RKO (cell line): ENCODE measurements around the gene NPEPPS.
A peak's percentile ranks its signal among the peaks of the same experiment; 100 is the strongest.
"Not testable (repeated sequence)": the region's sequence is repeated elsewhere in the genome, so short reads cannot be mapped to it uniquely, and the experiment has no call there.

Source experiments
- DNase-seq: peaks from one replicate; pipeline ENCODE4 v3.0.0-alpha.2; 2016; ENCODE audit warnings: low spot score

The NPEPPS gene

DNA sequence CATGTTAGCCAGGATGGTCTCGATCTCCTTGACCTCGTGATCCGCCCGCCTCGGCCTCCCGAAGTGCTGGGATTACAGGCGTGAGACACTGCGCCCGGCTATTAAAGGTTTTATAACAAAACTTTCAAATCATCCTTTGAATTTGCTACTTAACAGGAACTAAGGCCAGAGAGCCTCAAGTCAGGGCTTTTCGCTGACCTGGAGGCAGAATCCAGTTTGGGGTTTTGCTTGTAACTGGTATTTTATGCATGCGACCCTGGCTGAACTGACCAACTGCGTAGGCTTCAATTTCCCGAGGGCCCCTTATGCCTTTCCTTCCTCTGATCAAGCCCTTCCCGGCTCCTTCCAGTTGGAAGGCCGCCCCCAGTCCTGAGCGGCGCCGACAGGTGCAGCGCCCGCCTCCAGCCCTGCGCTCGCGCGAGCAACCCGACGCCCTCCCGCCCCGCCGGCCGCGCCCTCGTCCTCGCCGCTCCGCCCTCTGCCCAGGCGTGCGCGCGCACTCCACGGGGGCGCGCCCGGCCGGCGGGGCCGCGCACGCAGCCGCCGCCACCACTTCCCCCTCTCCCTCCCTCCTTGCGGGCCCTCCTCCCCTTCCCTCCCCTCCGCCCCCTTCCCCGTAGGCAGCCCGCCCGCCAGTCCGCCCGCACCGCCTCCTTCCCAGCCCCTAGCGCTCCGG, at the start of gene NPEPPS:
Gene NPEPPS, plus strand, starts transcription at position 552 of the 676 bp plus-strand sequence. CDS start 193 bp downstream, outside the sequence.
- DNase-seq = peak; percentile 75

DNA sequence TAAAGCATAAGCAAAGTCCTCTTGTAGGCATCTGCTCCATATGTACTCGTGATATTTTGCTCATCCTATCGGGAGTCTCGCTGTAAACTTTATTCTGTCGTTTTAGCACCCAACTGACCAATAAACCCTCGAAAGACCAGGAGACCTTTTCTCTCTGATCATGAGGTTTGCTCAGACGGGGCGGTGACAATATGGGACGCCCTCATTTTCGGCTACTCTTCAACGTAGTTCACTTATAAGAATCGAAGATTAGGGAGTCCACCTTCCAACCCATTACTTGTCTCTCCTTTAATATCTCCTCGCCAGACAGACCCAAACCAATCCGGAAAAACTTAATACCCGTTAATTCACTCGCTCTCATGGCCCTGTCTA, 39.1 kb upstream of the NPEPPS start:
- DNase-seq = peak; percentile 18

GRCh38 chr17:47499074-47499473, 31.8 kb upstream of the NPEPPS start:
- not testable (repeated sequence) for DNase-seq

GRCh38 chr17:47499494-47499893, 31.4 kb upstream of the NPEPPS start:
- not testable (repeated sequence) for DNase-seq

DNA sequence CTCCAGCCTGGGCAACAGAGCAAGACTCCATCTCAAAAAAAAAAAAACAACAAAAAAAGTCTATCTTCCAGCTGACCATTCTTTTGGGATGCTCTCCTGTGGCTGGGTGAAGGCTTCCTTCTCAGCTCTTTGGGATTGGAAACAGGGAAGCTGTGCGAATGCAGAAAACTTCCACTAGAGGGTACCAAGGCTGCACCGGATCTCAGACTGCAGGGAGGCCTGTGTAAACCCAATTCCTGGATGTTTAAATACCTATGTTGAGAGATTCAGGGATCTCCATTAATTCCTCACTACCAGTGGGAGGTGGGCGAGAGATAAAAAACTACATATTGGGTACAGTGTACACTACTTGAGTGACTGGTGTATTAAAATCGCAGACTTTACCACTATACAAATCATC, 30.3 kb upstream of the NPEPPS start:
- peak; percentile 43 for DNase-seq

GRCh38 chr17:47502122-47502731, 28.7 kb upstream of the NPEPPS start:
- not testable (repeated sequence) for DNase-seq

DNA sequence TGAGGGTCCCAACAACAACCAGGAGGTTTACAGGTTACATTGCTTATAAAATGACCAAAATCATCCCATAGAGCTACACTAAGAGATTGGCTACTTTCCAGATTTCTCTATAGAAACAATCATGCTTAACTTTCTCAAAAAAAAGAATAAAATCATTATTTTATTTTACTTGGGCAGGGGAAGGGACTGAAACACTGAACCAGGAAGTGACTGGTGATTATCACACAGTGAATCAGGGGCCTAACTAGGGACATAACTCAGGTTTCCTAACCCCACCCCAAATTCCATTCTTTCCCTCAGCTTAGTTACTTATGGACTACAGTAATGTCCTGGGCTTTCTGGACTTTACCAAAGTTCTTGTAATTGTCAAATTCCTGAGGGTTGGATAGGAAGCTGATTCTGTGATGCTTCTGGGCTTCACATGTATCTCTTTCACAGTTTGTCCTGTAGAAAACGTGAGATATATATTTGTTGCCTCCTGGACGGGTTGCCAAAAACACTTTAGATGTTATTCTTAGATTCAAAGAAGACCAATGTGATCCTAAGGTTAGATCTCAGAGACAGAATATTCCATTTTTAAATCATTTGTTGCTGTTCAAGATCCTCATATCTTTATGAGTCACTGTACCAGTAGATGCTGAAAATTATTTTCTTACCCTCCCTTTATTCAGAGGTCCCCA, 28.0 kb upstream of the NPEPPS start:
- DNase-seq = peak; percentile 39

DNA sequence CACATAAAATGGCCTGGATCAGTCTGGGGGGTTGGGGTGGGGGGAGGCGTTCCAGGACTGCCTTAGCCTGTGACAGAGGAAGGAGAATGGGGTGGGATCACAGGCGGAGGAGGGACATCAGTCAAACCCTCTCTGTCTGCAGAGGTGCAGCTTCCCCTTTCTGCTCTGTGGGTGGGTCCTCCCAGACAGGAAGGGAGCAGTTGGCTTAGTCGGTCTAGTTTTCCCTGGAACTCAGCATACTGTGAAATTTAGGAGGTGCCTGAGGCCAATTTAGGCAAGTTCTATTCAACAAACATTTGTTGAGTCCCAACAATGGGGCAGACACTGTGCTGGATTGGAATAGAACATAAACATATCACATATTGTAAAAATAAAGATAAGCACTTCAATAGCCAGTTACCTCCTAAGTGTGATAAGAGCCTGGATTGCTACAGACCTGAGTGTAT, 19.2 kb upstream of the NPEPPS start:
- not testable (repeated sequence) for DNase-seq

DNA sequence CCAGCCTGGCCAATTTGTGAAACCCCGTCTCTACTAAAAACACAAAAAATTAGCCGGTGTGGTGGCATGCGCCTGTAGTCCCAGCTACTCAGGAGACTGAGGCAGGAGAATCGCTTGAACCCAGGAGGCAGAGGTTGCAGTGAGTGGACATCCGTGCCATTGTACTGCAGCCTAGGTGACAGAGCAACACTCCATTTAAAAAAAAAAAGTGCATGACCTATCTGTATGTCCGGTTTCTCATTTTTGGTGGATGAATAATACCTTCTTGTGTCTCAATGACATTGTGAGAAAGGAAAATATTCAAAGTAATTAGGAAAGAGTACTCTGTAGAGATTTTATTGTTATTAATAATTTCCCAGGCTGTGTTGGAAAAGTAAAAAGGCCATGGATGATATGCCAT, 17.6 kb upstream of the NPEPPS start:
- peak; percentile 24 for DNase-seq

DNA sequence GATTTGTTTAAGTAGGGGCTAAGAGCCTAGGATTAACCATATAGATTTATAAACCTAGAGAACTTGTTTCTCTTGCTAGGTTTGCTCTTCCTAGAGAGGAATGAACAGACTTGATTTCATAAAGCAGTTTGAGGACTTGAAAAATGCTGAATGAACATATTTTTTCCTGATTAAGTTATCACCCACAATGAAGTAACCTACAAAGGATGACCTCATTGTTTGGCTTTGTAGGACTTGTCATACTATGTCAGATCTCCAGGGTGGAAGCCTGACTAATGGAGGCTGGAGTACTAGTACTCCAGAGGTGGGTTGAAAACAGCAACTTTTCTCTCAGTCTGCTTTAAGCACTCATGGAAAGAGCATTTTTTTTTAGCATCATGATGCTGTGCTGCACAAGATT, 12.0 kb upstream of the NPEPPS start:
- not testable (repeated sequence) for DNase-seq

GRCh38 chr17:47519365-47519764, 11.5 kb upstream of the NPEPPS start:
- DNase-seq = not testable (repeated sequence)

GRCh38 chr17:47520279-47520678, 10.6 kb upstream of the NPEPPS start:
- DNase-seq = not testable (repeated sequence)

DNA sequence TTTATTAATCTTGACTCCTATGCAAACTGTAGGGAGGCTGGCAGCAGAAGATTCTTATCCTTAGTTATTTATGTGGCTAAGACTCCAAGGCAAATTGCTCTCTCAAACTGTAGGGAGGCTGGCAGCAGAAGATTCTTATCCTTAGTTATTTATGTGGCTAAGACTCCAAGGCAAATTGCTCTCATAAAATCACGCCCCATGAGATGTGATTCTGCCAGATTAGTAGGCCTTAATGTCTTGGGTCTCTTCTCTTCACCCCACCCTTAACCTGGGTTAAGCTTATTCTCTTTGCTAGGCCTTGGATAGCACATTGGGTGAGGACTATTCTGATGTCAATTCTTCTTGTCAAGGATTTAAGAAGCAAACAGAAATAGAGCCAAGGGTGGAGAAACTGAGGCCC, 9.5 kb upstream of the NPEPPS start:
- not testable (repeated sequence) for DNase-seq

- not testable (repeated sequence) for DNase-seq
Measured at GRCh38 chr17:47522341-47522740, 8.6 kb upstream of the NPEPPS start.

DNA sequence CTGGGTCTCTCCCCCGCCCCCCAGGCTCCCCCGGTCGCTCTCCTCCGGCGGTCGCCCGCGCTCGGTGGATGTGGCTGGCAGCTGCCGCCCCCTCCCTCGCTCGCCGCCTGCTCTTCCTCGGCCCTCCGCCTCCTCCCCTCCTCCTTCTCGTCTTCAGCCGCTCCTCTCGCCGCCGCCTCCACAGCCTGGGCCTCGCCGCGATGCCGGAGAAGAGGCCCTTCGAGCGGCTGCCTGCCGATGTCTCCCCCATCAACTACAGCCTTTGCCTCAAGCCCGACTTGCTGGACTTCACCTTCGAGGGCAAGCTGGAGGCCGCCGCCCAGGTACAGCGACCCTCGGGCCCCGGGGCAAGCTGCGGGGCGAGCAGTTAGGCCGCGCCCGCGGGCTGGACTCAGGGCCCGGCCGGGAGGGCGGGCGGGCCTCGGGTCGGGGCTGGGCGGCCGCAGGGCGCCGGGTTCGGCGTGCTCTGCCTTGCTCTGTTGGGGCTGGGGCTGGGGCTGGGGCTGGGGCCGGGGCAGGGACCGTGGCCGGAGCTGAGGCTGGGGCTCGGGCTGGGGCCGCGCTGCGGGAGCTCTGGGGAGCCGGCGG, 419 bp downstream of the NPEPPS start:
- not testable (repeated sequence) for DNase-seq

- not testable (repeated sequence) for DNase-seq
Measured at GRCh38 chr17:47539085-47539484, 8.2 kb downstream of the NPEPPS start.

- DNase-seq = not testable (repeated sequence)
Measured at GRCh38 chr17:47541676-47542075, 10.8 kb downstream of the NPEPPS start.

GRCh38 chr17:47544327-47544726, 13.4 kb downstream of the NPEPPS start:
- not testable (repeated sequence) for DNase-seq

- DNase-seq = not testable (repeated sequence)
Measured at GRCh38 chr17:47554733-47555132, 23.8 kb downstream of the NPEPPS start.

DNA sequence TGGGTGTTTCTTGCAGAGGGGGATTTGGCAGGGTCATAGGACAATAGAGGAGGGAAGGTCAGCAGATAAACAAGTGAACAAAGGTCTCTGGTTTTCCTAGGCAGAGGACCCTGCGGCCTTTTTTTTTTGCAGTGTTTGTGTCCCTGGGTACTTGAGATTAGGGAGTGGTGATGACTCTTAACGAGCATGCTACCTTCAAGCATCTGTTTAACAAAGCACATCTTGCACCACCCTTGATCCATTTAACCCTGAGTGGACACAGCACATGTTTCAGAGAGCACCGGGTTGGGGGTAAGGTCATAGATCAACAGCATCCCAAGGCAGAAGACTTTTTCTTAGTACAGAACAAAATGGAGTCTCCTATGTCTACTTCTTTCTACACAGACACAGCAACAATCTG, 25.2 kb downstream of the NPEPPS start:
- not testable (repeated sequence) for DNase-seq

- not testable (repeated sequence) for DNase-seq
Measured at GRCh38 chr17:47560517-47561043, 29.7 kb downstream of the NPEPPS start.

DNA sequence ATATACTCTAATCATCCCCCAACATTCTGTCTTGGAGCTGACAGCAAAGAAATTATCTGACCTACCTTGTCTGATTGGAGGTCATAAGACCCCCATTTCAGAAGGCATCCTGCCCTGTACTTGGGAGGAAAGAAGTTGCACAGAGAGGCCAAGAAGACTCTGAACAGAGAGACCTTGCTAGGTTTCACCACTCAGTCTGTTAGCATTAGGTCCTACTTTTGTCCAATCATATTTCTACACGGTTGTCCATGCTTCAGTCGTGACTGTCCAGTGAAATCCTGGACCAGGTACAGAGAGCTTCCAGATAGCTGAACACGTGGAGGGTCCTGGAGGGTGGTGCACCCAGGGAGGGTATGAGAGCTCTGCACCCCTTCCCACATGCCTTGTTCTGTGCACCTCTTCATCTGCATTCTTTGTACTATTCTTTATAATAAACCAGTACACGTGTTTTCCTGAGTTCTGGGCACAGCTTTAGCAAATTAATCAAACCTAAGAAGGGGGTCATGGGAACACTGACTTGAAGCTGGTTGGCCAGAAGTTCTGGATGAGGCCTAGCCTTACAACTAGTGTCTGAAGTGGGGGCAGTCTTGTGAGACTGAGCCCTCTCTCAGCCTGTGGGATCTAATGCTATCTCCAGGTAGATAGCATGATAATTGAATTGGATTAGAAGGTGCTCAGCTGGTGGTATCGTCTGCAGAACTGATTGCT, 30.9 kb downstream of the NPEPPS start:
- not testable (repeated sequence) for DNase-seq
